GM10248 (cell line): ENCODE measurements around the gene MUC6.

Source experiments
- CTCF ChIA-PET: fragments of 300-600 bp; sonication (Branson Sonifier 250); formaldehyde crosslinking; extraction: SDS; loops from one replicate; lab custom pipeline; 2021; ENCODE audit warnings: antibody characterized with exemption; lab: Yijun Ruan, JAX
- POLR2A ChIA-PET: fragments of 350-650 bp; sonication (Branson Sonifier 250); formaldehyde crosslinking; extraction: SDS; loops from one replicate; lab custom pipeline; 2020; ENCODE audit warnings: antibody characterized with exemption; lab: Yijun Ruan, JAX
- DNase-seq: peaks from one replicate; pipeline ENCODE4 v3.0.0; 2012; ENCODE audit errors: extremely low spot score
- TF ChIP-seq, protein P1 (sequence below): IDR thresholded peaks from 2 replicates; pipeline ENCODE4 v1.5.1; 2012; ENCODE audit warnings: mild to moderate bottlenecking, low read depth; ENCODE audit errors: extremely low read depth, missing control alignments, control extremely low read depth

Gene MUC6

DNA sequence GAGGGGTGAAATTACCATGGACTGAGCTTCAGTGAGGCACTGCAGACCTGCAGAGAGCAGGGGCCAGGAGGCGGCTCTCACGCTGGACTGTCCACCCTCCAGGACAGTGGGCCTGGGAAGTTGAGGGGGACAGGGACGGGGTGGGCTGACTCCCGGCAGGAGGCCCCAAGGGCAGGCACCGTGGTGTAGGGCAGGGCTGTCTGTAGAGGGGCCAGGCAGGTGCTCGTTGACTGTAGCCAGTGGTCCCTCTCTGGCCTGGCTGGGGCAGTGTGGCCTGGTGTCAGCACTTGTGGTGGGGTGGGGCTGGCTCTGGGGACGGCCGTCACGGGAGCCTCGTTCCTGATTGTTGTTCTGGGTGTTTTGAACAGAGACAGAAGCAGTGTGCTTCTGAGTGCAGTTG, 46.4 kb downstream of the MUC6 start:
- DNase-seq = no peak
- ChIA-PET CTCF (no interaction called here), POLR2A (no interaction called here)

DNA sequence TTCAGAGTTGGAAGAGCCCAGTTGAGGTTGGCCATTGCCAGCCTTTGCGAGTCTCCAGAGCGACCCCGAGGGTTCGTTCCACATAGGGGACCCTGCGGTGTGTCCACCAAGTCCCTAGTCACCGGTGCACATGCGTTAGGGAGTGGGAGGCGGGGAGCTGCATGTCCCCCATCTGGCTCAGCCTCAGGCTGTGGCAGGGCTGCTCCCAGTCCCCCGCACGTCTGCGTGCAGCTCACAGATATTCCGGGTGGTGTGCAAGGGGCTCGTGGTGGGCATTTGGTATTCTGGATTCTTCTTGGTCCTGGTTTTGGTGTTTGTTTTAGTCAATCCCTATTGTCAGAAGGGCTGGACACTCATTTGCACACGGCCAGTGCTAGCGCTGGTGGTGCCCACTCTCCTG, 48.8 kb downstream of the MUC6 start:
- TF ChIP-seq, protein P1, sequence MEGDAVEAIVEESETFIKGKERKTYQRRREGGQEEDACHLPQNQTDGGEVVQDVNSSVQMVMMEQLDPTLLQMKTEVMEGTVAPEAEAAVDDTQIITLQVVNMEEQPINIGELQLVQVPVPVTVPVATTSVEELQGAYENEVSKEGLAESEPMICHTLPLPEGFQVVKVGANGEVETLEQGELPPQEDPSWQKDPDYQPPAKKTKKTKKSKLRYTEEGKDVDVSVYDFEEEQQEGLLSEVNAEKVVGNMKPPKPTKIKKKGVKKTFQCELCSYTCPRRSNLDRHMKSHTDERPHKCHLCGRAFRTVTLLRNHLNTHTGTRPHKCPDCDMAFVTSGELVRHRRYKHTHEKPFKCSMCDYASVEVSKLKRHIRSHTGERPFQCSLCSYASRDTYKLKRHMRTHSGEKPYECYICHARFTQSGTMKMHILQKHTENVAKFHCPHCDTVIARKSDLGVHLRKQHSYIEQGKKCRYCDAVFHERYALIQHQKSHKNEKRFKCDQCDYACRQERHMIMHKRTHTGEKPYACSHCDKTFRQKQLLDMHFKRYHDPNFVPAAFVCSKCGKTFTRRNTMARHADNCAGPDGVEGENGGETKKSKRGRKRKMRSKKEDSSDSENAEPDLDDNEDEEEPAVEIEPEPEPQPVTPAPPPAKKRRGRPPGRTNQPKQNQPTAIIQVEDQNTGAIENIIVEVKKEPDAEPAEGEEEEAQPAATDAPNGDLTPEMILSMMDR = no peak
- ChIA-PET CTCF (no interaction called here), POLR2A (no interaction called here)
- DNase-seq = no peak

More for the DNA sequence above, 46.4 kb downstream of the MUC6 start:
- TF ChIP-seq, protein P1 = no peak

DNA sequence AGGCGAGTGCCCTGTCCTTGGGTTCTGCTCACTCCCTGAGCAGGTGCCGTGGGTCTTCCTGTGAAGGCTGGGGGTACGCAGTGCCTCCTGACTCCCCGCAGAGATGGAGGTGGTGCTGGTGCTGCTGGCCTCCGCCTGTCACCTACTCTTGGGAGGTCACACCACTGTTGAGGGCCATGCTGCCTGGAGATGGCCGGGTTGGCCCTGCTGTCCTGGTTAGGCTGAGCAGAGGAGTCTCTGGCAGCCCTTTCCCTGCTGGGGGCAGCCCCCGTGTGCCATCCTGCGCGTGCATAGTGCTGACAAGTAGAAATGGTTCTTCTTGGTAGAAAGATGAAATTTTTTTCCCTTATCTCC, 49.6 kb downstream of the MUC6 start:
- POLR2A ChIA-PET = no interaction called here
- TF ChIP-seq, protein P1 = no peak
- CTCF ChIA-PET = no interaction called here
- no peak for DNase-seq

DNA sequence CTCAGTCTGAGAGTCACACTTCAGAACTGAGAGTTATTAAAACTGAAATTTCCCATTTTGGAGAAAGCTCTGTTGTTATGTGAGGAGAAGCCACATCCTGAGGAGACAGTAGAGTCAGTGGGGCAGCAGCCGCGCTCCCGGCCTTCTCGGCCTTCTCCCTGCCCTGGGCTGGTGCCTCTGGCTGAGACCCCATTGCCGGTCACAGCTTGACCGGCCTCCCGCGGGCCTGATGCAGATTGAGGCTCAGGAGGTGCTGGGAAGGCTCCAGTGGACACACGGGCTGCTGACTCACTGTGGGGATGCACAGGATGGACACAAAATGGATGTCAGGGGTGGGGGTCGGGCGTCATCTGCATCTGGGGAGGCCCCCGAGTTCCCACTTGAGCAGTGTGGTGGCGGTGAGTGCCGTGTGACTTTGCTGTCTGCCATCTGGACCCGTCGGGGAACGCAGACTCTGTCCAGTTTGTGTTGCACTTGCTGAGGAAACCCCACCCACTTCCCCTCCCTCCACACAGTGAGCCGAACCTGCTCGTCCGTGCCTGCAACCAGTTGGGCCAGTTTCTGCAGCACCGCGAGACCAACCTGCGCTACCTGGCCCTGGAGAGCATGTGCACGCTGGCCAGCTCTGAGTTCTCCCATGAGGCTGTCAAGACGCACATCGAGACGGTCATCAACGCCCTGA, 50.1 kb downstream of the MUC6 start:
- TF ChIP-seq, protein P1 = no peak
- ChIA-PET POLR2A (no interaction called here), CTCF (no interaction called here)
- DNase-seq = no peak

DNA sequence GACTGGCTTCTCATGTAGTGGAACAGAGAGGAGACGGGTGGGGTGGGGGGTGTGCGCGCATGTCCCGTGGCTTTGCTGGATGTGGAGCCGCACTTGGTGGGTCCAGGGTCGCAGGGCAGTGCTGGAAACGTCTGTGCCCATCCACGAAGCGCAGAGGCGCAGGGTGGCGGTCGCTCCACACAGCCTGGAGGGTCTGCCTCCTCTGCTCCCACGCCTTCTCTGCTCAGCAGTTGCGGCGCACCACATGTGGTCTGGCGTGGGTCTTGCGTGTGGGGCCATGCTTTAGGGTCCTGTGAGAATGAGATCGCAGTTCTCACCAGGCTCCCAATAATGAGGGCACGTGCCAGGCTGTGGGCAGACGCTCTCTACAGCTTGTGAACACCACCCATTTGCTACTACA, 50.7 kb downstream of the MUC6 start:
- no peak for DNase-seq
- CTCF ChIA-PET = no interaction called here

DNA sequence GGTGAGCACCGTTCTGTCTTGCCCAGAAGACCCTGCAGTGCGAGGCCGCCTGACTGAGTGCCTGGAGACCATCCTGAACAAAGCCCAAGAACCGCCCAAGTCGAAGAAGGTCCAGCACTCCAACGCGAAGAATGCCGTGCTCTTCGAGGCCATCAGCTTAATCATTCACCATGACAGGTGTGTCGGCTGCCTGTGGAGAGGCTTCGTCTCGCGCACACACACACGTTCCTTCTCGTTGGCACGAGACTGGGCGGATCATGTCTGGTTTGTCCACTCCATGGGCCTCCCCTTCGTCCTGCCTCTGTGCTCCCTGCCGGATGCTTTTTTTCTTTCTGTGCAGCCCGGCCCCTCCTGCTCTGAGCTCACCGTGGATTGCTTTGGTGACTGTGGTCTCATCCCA, 51.1 kb downstream of the MUC6 start:
- POLR2A ChIA-PET = no interaction called here
- CTCF ChIA-PET = interaction anchor here (0.8 kb wide), 1 partner anchor 17 kb away, joined by 3 read pairs; no protein-coding TSS in a partner anchor
- no peak for DNase-seq
- TF ChIP-seq, protein P1 = no peak

More for the DNA sequence above, 50.7 kb downstream of the MUC6 start:
- TF ChIP-seq, protein P1 = no peak
- POLR2A ChIA-PET = no interaction called here
